Measurements from ENCODE around the gene PCDHGB4.
"Not testable (repeated sequence)": the region's sequence is repeated elsewhere in the genome, so short reads cannot be mapped to it uniquely, and the experiment has no call there.

GRCh38 chr5:141407790-141408505 is 20.4 kb downstream of the PCDHGB4 start, which contains the start of gene PCDHGB6:
- not testable (repeated sequence) for TF ChIP-seq CTCF (IDR thresholded peaks at IDR 0.05; ENCODE audit: borderline replicate concordance, extremely low read depth, low read length, poor library complexity, severe bottlenecking); EZH2 (IDR thresholded peaks at IDR 0.05; ENCODE audit: borderline replicate concordance, low read depth, low read length, severe bottlenecking)

Measured in DND-41 (cell line).